Smooth muscle cell (in vitro differentiated cells): ENCODE data around the gene ST7. TPM values are rescaled to one million over a fixed set of nuclear protein-coding genes. Genes with fewer than 3 reads are reported as not detected.
A peak's percentile ranks its signal among the peaks of the same experiment; 100 is the strongest.
"Not testable (repeated sequence)": the region's sequence is repeated elsewhere in the genome, so short reads cannot be mapped to it uniquely, and the experiment has no call there.

Experiments
- DNase-seq: peaks from one replicate; lab custom pipeline; 2025; ENCODE audit not compliant: unreplicated experiment; lab: John Stamatoyannopoulos, UW
- H2AFZ ChIP-seq: fragments of 200-600 bp; sonication (generic); 2 replicates; pipeline ENCODE4 v1.6.0; 2016; ENCODE audit warnings: antibody characterized with exemption, low read depth, mild to moderate bottlenecking
- H3F3A ChIP-seq: fragments of 200-600 bp; sonication (generic); 2 replicates; pipeline ENCODE4 v1.6.0; 2017; ENCODE audit warnings: antibody characterized with exemption, low read depth
- H3K27ac ChIP-seq: fragments of 200-600 bp; sonication (generic); 2 replicates; pipeline ENCODE4 v1.5.1; 2016; ENCODE audit warnings: low read depth, mild to moderate bottlenecking
- H3K27me3 ChIP-seq: fragments of 200-600 bp; sonication (generic); 2 replicates; pipeline ENCODE4 v1.6.1; 2016; ENCODE audit warnings: low read depth, mild to moderate bottlenecking
- H3K36me3 ChIP-seq: fragments of 200-600 bp; sonication (generic); 2 replicates; pipeline ENCODE4 v1.5.1; 2016; ENCODE audit warnings: low read depth
- H3K4me1 ChIP-seq: fragments of 200-600 bp; sonication (generic); 2 replicates; pipeline ENCODE4 v1.5.1; 2016; ENCODE audit warnings: low read depth
- H3K4me2 ChIP-seq: fragments of 200-600 bp; sonication (generic); 2 replicates; pipeline ENCODE4 v1.6.0; 2016; ENCODE audit warnings: mild to moderate bottlenecking
- H3K4me3 ChIP-seq: fragments of 200-600 bp; sonication (generic); 2 replicates; pipeline ENCODE4 v1.5.1; 2016; ENCODE audit warnings: mild to moderate bottlenecking
- H3K79me2 ChIP-seq: fragments of 200-600 bp; sonication (generic); 2 replicates; pipeline ENCODE4 v1.6.0; 2016; ENCODE audit warnings: low read depth, mild to moderate bottlenecking
- H3K9ac ChIP-seq: fragments of 200-600 bp; sonication (generic); 2 replicates; pipeline ENCODE4 v1.6.0; 2016; ENCODE audit warnings: low read depth
- H3K9me3 ChIP-seq: fragments of 200-600 bp; sonication (generic); replicated peaks from 2 replicates; pipeline ENCODE4 v1.5.1; 2016; ENCODE audit warnings: low read depth
- H4K20me1 ChIP-seq: fragments of 200-600 bp; sonication (generic); 2 replicates; pipeline ENCODE4 v1.6.0; 2016; ENCODE audit warnings: low read depth
- CTCF ChIP-seq: fragments of 200-600 bp; sonication (generic); IDR thresholded peaks from 2 replicates; pipeline ENCODE4 v1.5.1; 2017; ENCODE audit warnings: borderline replicate concordance, mild to moderate bottlenecking, antibody characterized with exemption; ENCODE audit not compliant: insufficient read depth, poor library complexity, severe bottlenecking
- WGBS: methylation state at CpG from one replicate; pipeline ENCODE4 v1.1.7; 2016; ENCODE audit warnings: low lambda C conversion rate; 5-methylcytosine and 5-hydroxymethylcytosine counted together
- polyA plus RNA-seq: library from polyadenylated mRNA; unstranded; fragments of >200 nt; fragmentation: Nextera tagmentation; extraction: Ambion mirVana; gene quantifications from 2 replicates; pipeline ENCODE4 v1.2.1, GENCODE V29; 2016
- total RNA-seq: library from RNA; depleted of rRNA; stranded (reverse); fragments of >200 nt; gene quantifications from 2 replicates; pipeline ENCODE4 v1.2.3, GENCODE V29; 2014

Gene ST7
- total and polyA plus RNA-seq, 2 experiments from 2014 or later = 23.2 to 26.1 TPM

GRCh38 chr7:117024811-117025210 lies 71.5 kb downstream of the ST7 start:
- no peak for TF ChIP-seq CTCF
- H3K9me3 ChIP-seq = no peaks in the 10 kb centered on the region
- H3K4me2 ChIP-seq = no peak overlapping the region
- H3K36me3 ChIP-seq = no peaks in the 10 kb centered on the region
- no peaks in the 10 kb centered on the region for H4K20me1 ChIP-seq
- no peak overlapping the region for H2AFZ ChIP-seq
- no peak for DNase-seq
- no peaks in the 10 kb centered on the region for H3K27me3 ChIP-seq
- H3F3A ChIP-seq = no peaks in the 10 kb centered on the region
- no peak overlapping the region for H3K4me3 ChIP-seq
- peaks cover 50% of the 10 kb centered on the region for H3K79me2 ChIP-seq
- no peak overlapping the region for H3K9ac ChIP-seq
- H3K27ac ChIP-seq = peak overlapping the region; percentile 78
- peaks cover 26% of the 10 kb centered on the region for H3K4me1 ChIP-seq

GRCh38 chr7:117025891-117026290 lies 72.6 kb downstream of the ST7 start:
- no peak for TF ChIP-seq CTCF
- no peaks in the 10 kb centered on the region for H4K20me1 ChIP-seq
- H3K9ac ChIP-seq = no peak overlapping the region
- no peaks in the 10 kb centered on the region for H3F3A ChIP-seq
- H3K27me3 ChIP-seq = no peaks in the 10 kb centered on the region
- H3K4me3 ChIP-seq = no peak overlapping the region
- H2AFZ ChIP-seq = no peak overlapping the region
- H3K9me3 ChIP-seq = no peaks in the 10 kb centered on the region
- no peaks in the 10 kb centered on the region for H3K36me3 ChIP-seq
- H3K4me2 ChIP-seq = peak overlapping the region; percentile 55
- peaks cover 50% of the 10 kb centered on the region for H3K79me2 ChIP-seq
- DNase-seq = no peak
- H3K4me1 ChIP-seq = peaks cover 17% of the 10 kb centered on the region
- H3K27ac ChIP-seq = peak overlapping the region; percentile 78

- not testable (repeated sequence) for H3F3A ChIP-seq, H3K27ac ChIP-seq, DNase-seq, H3K4me2 ChIP-seq, H3K36me3 ChIP-seq, H2AFZ ChIP-seq, H3K4me3 ChIP-seq, H3K9ac ChIP-seq, H3K9me3 ChIP-seq, H3K27me3 ChIP-seq, H3K4me1 ChIP-seq
- peaks cover 15% of the 10 kb centered on the region for H4K20me1 ChIP-seq
- WGBS = 96% methylated on average over 1 of the region's 1 CpG
- peaks cover 50% of the 10 kb centered on the region for H3K79me2 ChIP-seq
Measured at GRCh38 chr7:117030346-117030745, 77.0 kb downstream of the ST7 start.

GRCh38 chr7:117030793-117031192 lies 77.5 kb downstream of the ST7 start:
- peaks cover 52% of the 10 kb centered on the region for H3K79me2 ChIP-seq
- H3K27ac ChIP-seq, DNase-seq, H3K4me1 ChIP-seq, H3F3A ChIP-seq, H3K4me2 ChIP-seq, H3K9ac ChIP-seq, H3K4me3 ChIP-seq, H2AFZ ChIP-seq, H3K36me3 ChIP-seq, H3K9me3 ChIP-seq, H3K27me3 ChIP-seq: not testable (repeated sequence)
- 0% methylated on average over 1 of the region's 1 CpG for WGBS
- peaks cover 17% of the 10 kb centered on the region for H4K20me1 ChIP-seq

- Histone ChIP-seq H3K4me1 (no peaks in the 10 kb centered on the region), H3K9me3 (no peaks in the 10 kb centered on the region), H3K27ac (no peak overlapping the region), H3K9ac (no peak overlapping the region), H3F3A (no peaks in the 10 kb centered on the region), H3K27me3 (no peaks in the 10 kb centered on the region), H3K79me2 (peaks cover 43% of the 10 kb centered on the region), H3K36me3 (no peaks in the 10 kb centered on the region), H2AFZ (no peak overlapping the region), H3K4me3 (no peak overlapping the region), H4K20me1 (peaks cover 34% of the 10 kb centered on the region), H3K4me2 (no peak overlapping the region)
- WGBS = 63% methylated on average over 1 of the region's 1 CpG
- TF ChIP-seq CTCF = no peak
- DNase-seq = no peak
Measured at GRCh38 chr7:117032810-117033209, 79.5 kb downstream of the ST7 start.
